ENCODE data around the gene C7orf57.
"Not testable (repeated sequence)": the region's sequence is repeated elsewhere in the genome, so short reads cannot be mapped to it uniquely, and the experiment has no call there.

Gene C7orf57

GRCh38 chr7:48035301-48035966 lies at the start of gene C7orf57:
TSS of gene C7orf57 (plus strand) at chr7:48035543. CDS start at chr7:48036309, 766 bp downstream.
- DNase-seq = no peak

- DNase-seq = no peak
Measured at GRCh38 chr7:47988496-47989386, 46.6 kb upstream of the C7orf57 start.

DNA sequence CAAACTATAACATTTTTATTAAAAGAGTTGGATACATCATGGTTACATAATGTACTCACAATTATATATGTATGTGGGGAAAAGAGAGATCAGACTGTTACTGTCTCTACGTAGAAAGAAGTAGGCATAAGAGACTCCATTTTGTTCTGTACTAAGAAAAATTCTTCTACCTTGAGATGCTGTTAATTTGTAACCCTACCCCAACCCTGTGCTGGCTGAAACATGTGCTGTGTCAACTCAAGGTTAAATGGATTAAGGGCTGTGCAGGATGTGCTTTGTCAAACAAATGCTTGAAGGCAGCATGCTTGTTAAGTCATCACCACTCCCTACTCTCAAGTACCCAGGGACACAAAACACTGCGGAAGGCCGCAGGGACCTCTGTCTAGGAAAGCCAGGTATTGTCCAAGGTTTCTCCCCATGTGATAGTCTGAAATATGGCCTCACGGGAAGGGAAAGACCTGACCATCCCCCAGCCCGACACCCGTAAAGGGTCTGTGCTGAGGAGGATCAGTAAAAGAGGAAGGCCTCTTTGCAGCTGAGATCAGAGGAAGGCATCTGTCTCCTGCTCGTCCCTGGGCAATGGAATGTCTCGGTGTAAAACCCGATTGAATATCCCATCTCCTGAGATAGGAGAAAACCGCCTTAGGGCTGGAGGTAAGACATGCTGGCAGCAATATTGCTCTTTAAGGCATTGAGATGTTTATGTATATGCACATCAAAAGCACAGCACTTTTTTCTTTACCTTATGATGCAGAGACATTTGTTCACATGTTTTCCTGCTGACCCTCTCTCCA lies 45.5 kb upstream of the C7orf57 start:
- not testable (repeated sequence) for DNase-seq

DNA sequence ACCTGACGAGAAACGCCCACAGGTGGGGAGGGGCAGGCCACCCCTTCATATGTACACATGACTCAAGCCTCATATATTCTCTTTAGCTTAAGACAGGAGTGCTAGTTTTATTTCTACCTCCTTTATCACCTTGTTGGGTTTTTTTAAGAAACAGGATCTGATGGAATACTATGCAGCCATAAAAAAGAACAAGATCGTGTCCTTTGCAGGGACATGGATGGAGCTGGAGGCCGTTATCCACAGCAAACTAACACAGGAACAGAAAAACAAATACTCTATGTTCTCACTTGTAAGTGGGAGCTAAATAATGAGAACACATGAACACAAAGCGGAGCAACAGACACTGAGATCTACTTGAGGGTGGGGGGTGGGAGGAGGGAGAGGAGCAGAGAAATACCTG lies 44.8 kb upstream of the C7orf57 start:
- DNase-seq = no peak

GRCh38 chr7:47991270-47991669 lies 44.1 kb upstream of the C7orf57 start:
- DNase-seq = no peak

DNA sequence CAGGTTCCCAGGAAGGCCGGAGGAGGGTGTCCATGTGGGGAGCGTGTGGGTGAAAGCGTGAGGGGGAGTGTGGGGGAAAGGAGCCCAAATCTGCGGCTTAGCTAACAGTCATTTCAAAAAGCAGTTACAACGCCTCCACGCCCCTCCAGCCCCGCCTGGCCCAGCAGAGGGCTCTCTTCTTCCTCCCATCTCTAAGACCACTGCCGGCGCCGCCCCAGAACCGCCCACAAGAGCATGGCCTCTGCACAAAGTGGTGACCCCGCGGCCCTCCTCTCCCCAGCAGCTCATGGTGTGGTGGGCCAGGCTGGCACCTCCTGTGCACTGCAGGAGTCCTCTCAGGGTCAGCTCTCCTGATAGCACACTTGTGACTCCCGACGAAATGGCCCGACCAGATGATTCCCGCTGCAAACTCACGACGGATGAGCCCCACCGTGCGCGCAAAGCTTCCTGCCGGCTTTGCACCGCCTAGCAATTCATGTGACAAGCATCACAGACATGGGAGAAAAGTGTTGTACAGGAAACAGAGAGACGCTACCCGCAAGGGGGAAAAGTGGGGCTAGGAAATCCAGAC lies 43.5 kb upstream of the C7orf57 start:
- no peak for DNase-seq

DNA sequence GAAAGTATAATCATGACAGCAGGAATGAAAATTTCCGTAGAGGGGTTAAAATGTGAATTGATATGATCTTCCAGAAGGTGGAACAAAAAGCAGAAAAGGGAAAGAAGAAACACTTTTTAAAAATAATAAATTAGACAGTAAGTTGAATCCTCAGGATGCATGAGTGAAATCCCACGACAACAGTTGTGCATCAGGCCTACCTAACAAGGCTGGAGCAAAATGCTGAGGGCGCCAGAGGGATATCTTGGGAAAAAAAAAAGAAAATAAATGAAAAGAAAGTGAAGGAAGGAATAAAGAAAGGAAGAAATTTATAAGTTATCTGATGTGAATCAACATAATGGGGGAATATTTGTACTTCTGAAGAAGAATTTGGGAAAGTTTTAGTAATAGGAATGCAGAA lies 42.9 kb upstream of the C7orf57 start:
- DNase-seq = no peak

DNA sequence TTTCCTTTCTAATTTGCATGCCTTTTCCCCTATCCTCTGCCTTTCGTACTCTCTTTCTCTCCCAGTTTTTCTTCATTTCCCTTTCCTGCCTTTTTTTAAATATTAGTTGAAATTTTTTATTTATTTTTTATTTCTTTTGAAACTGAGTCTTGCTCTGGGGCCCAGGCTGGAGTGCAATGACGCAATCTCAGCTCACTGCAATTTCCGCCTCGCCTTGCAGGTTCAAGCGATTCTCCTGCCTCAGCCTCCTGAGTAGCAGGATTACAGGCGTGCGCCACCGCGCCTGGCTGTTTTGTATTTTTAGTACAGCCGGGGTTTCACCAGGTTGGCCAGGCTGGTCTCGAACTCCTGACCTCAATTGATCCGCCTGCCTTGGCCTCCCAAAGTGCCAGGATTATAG lies 35.9 kb upstream of the C7orf57 start:
- no peak for DNase-seq

- DNase-seq = not testable (repeated sequence)
Measured at GRCh38 chr7:48000164-48000563, 35.2 kb upstream of the C7orf57 start.

GRCh38 chr7:48004032-48004431 lies 31.3 kb upstream of the C7orf57 start:
- DNase-seq = no peak

GRCh38 chr7:48004638-48005037 lies 30.7 kb upstream of the C7orf57 start:
- DNase-seq = no peak

GRCh38 chr7:48006866-48007265 lies 28.5 kb upstream of the C7orf57 start:
- DNase-seq = no peak

GRCh38 chr7:48009257-48009656 lies 26.1 kb upstream of the C7orf57 start:
- DNase-seq = no peak

DNA sequence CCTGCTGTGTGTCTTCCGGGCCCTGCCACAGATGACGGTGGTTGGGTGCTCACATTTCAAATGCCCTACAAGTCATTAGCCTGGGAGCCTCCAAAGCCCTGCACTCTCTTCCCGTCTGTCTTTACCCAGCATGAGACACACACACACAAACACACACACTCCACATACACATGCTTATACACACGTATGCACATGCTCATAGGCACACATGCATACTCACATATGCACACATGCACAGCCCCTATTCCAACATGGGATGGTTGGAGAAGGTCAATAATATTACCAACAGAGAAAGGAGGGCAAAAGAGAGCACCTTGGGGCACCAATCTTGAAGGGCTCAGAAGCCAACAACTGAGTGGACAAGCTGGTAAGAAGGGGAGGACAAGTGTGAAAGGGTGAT lies 25.4 kb upstream of the C7orf57 start:
- no peak for DNase-seq

DNA sequence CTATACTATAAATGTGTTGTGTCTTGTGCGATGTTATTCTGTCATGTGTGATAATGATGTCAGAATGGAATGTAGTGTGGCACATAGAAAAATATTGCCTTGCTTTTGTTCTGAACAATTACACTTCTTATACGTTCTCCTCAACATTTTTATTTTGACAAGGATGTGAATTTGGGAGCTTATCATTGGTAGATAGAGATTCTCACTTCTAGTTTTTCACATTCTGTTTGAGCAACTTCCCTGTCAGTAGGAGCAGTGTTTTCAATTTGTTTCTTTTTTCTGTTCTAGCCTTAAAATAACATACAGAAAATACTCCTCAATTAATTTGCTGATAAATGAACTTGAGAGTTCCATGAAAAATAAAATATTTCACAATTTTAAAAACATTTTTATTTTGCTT lies 24.0 kb upstream of the C7orf57 start:
- DNase-seq = no peak

GRCh38 chr7:48011951-48012350 lies 23.4 kb upstream of the C7orf57 start:
- DNase-seq = no peak

GRCh38 chr7:48016641-48017040 lies 18.7 kb upstream of the C7orf57 start:
- DNase-seq = no peak

DNA sequence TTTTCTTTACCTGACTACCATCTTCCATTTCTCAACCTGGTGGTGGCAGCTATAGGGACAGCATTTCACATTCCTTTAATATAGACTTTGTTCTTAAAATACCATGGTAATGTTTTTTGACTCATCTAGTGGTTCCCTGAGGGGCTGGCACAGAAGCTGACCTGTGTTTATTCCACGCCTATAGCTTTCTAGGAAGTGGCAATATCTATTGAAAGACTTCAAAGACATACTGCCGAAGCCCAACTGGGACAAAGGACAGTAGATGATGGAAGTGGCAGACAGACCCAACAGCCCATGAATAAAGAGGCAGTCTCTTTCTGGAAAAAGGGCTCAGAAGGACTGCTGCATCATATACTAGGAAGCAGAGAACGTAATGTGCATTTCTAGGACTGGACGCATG lies 17.7 kb upstream of the C7orf57 start:
- DNase-seq = no peak

DNA sequence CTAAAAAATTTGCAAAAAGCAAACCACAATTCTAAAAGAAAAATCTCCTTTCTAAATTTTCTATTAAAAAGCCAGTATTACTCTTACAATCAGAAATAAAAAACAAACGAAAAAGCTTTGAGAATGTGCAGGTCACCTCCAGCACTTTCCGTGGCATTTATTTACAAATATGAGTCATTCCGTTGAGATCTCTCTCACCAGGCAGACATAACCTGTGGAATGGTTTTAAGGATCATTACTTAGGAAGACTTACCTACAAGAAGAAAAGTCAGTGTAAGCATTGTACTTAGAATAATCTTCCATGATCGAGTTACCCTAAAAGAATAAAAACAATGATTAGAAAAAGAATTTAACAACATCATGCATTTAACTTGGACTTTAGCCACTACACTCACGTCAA lies 9.7 kb upstream of the C7orf57 start:
- no peak for DNase-seq

DNA sequence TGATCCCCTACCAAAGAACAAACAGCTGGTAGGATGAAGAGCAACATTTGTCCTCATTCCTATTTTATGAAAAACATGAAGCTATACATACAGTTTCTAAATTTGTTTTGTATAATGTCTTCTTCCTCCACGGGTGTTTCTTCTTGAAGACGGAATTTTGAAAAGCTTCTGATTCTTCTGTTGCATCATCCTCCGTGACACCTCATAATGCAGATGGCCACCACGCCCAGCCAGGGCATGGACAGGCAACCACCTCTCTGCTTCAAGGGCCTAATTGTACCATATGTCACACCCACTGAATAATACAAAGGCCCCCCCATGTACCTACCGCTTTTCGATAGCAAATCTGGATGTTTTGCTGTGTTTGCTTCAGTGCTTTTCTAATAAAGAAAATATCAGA lies 6.4 kb upstream of the C7orf57 start, which contains the start of gene SUN3:
Gene SUN3 (minus strand): TSS at position 170 of the 400 bp plus-strand sequence. CDS start 169 bp downstream, at position 1.
- no peak for DNase-seq

DNA sequence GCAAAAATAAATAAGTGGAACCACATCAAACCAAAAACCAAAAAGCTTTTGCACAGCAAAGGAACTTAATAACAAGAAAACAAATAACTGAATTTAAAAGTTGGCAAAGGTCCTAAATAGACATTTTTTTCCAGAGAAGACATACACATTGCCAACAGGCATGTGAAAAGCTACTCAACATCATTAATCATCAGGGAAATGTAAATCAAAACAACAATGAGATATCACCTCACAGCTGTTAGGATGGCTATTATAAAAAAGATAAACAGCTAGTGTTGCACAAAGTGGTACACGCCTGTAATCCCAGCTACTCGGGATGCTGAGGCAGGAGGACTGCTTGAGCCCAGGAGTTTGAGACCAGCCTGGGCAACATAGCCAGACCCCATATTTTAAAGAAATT lies 4.2 kb upstream of the C7orf57 start:
- DNase-seq = no peak

- no peak for DNase-seq
Measured at GRCh38 chr7:48033922-48034321, 1.4 kb upstream of the C7orf57 start.

DNA sequence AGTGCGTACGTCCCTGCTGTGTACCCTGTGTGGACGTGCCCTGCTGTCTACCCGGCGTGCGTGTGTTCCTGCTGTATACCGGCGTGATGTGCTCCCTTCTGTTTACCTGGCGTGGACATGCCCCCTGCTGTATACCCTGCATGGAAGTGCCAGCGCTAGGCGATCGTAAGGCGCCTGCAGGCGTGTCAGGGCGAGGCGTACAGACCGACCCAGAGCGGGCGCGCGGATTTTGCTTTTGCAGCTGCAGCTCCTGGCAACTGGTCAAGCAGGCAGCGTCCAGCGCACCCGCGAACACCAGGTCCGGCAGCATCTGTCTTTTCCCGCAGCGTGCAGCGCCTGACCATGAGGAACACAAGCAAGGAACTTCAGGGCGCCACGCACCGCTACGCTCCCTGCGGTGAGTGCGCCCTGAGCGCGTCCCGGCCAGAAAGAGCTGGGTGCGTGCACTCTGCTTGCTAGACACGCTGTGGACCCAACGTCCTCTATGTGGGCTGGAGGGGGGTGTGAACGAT lies 680 bp downstream of the C7orf57 start:
- no peak for DNase-seq

All from SIG-M5 (cell line).